ENCODE measurements around the gene TRPM3.

- TF ChIP-seq CTCF (IDR thresholded peaks at IDR 0.05; ENCODE audit: low read depth, low read length) (no peak), EZH2phosphoT487 (IDR thresholded peaks at IDR 0.05; ENCODE audit: low read depth) (no peak)
Measured at GRCh38 chr9:70935856-70936255, 185.6 kb downstream of the TRPM3 start.

Data from OCI-LY3 (cell line).